SK-N-SH (cell line): ENCODE data around the gene LEF1. TPM values are rescaled to one million over a fixed set of nuclear protein-coding genes. Genes with fewer than 3 reads are reported as not detected.

Experiments
- CTCF ChIA-PET: fragments of 300-600, 350-600 bp; formaldehyde crosslinking; extraction: SDS; loops from one replicate; lab custom pipeline; 2021; lab: Yijun Ruan, JAX
- POLR2A ChIA-PET: fragments of 350-600 bp; sonication (Branson Sonifier 250); formaldehyde crosslinking; extraction: SDS; loops from one replicate; lab custom pipeline; 2020; ENCODE audit warnings: antibody characterized with exemption, inconsistent platforms; lab: Yijun Ruan, JAX
- DNase-seq: peaks from one replicate; pipeline ENCODE4 v3.0.0; 2012
- H2AFZ ChIP-seq: fragments of 200-600 bp; sonication (generic); 2 replicates; pipeline ENCODE4 v1.8.1; 2016; ENCODE audit warnings: antibody characterized with exemption, mild to moderate bottlenecking, low read depth
- H3F3A ChIP-seq: fragments of 200-600 bp; sonication (generic); replicated peaks from 2 replicates; pipeline ENCODE3; 2016; ENCODE audit warnings: antibody characterized with exemption, mild to moderate bottlenecking; ENCODE audit not compliant: insufficient read depth
- H3K27ac ChIP-seq, 2 experiments: fragments of 200-500 bp in 1 of 2; fragments of 200-600 bp in 1 of 2; sonication (Bioruptor generic) in 1 of 2; sonication (generic), shearing (Covaris generic) in 1 of 2; 2 replicates each; pipeline versions ENCODE4 v1.5.1 to v1.6.1; 2014 to 2016; ENCODE audit warnings: low read depth in 2 of 2, inconsistent platforms in 1 of 2, low read length in 1 of 2, mild to moderate bottlenecking in 1 of 2, mixed read lengths in 1 of 2
- H3K27me3 ChIP-seq: fragments of 200-600 bp; sonication (generic), shearing (Covaris generic); 2 replicates; pipeline ENCODE4 v1.6.1; 2016; ENCODE audit warnings: mixed run types; ENCODE audit not compliant: insufficient read depth
- H3K36me3 ChIP-seq, 2 experiments: fragments of 200-500 bp in 1 of 2; fragments of 200-600 bp in 1 of 2; sonication (Bioruptor generic) in 1 of 2; sonication (generic) in 1 of 2; replicated peaks in 1 of 2; 2 replicates each; pipeline versions ENCODE3 to v1.5.1; 2014 to 2016; ENCODE audit warnings: low read length in 1 of 2, mild to moderate bottlenecking in 1 of 2; ENCODE audit not compliant: insufficient read depth in 2 of 2, control insufficient read depth in 1 of 2
- H3K4me1 ChIP-seq, 2 experiments: fragments of 200-500 bp in 1 of 2; fragments of 200-600 bp in 1 of 2; sonication (Bioruptor generic) in 1 of 2; sonication (generic), shearing (Covaris generic) in 1 of 2; 2 replicates each; pipeline versions ENCODE4 v1.5.1 to v1.6.1; 2014 to 2016; ENCODE audit warnings: low read depth in 1 of 2, low read length in 1 of 2, mixed run types in 1 of 2; ENCODE audit not compliant: insufficient read depth in 2 of 2, control insufficient read depth in 1 of 2
- H3K4me2 ChIP-seq: fragments of 200-600 bp; sonication (generic), shearing (Covaris generic); 2 replicates; pipeline ENCODE4 v1.6.1; 2017; ENCODE audit warnings: mixed run types
- H3K4me3 ChIP-seq, 2 experiments: fragments of 200-500 bp in 1 of 2; fragments of 200-600 bp in 1 of 2; sonication (Bioruptor generic) in 1 of 2; sonication (generic), shearing (Covaris generic) in 1 of 2; 2 replicates each; pipeline versions ENCODE4 v1.5.1 to v1.8.1; 2014 to 2016; ENCODE audit warnings: low read depth in 2 of 2, inconsistent platforms in 1 of 2, low read length in 1 of 2, mild to moderate bottlenecking in 1 of 2, mixed read lengths in 1 of 2, moderate library complexity in 1 of 2
- H3K79me2 ChIP-seq: fragments of 200-600 bp; sonication (generic); 2 replicates; pipeline ENCODE4 v1.8.1; 2017; ENCODE audit warnings: mild to moderate bottlenecking; ENCODE audit not compliant: insufficient read depth
- H3K9ac ChIP-seq: fragments of 200-600 bp; sonication (generic); 2 replicates; pipeline ENCODE4 v1.6.1; 2017; ENCODE audit warnings: mixed run types
- H3K9me2 ChIP-seq: fragments of 200-600 bp; sonication (generic); 2 replicates; pipeline ENCODE4 v1.6.1; 2017; ENCODE audit warnings: mixed run types
- H3K9me3 ChIP-seq: fragments of 200-600 bp; sonication (generic); 2 replicates; pipeline ENCODE4 v1.6.1; 2017; ENCODE audit warnings: mixed run types, mild to moderate bottlenecking, moderate library complexity
- H4K20me1 ChIP-seq: fragments of 200-600 bp; sonication (generic); 2 replicates; pipeline ENCODE4 v1.6.1; 2017; ENCODE audit warnings: mild to moderate bottlenecking, mixed run types; ENCODE audit not compliant: insufficient read depth
- ELF1 ChIP-seq: IDR thresholded peaks from 2 replicates; pipeline ENCODE4 v1.4.0; 2012
- EZH2phosphoT487 ChIP-seq: fragments of 200-600 bp; sonication (generic); IDR thresholded peaks from 2 replicates; pipeline ENCODE4 v1.6.1; 2017; ENCODE audit warnings: low read depth, mixed run types, mild to moderate bottlenecking, antibody characterized with exemption, moderate library complexity, borderline replicate concordance
- FOSL2 ChIP-seq: IDR thresholded peaks from 2 replicates; pipeline ENCODE4 v1.4.0; 2012; ENCODE audit warnings: low read depth, mild to moderate bottlenecking, moderate library complexity, borderline replicate concordance
- FOXJ3 ChIP-seq: sonication (generic); formaldehyde crosslinking; IDR thresholded peaks from 2 replicates; pipeline ENCODE4 v1.5.1; 2020; ENCODE audit warnings: mild to moderate bottlenecking, missing genetic modification reagents
- MXI1 ChIP-seq: IDR thresholded peaks from 2 replicates; pipeline ENCODE4 v1.6.1; 2012; ENCODE audit warnings: mild to moderate bottlenecking, low read depth, low read length, improper control_type of control experiment
- NRF1 ChIP-seq: IDR thresholded peaks from 2 replicates; pipeline ENCODE4 v1.6.1; 2012; ENCODE audit warnings: low read depth, mild to moderate bottlenecking, low read length
- POLR2AphosphoS5 ChIP-seq: IDR thresholded peaks from 2 replicates; pipeline ENCODE4 v1.6.1; 2012; ENCODE audit warnings: low read depth, low read length
- RCOR1 ChIP-seq: fragments of 150-350 bp; IDR thresholded peaks from 2 replicates; pipeline ENCODE4 v1.6.1; 2017; ENCODE audit warnings: antibody characterized with exemption, low read length
- RFX5 ChIP-seq: IDR thresholded peaks from 2 replicates; pipeline ENCODE4 v1.6.1; 2012; ENCODE audit warnings: mild to moderate bottlenecking, improper control_type of control experiment, low read length
- SIN3A ChIP-seq: IDR thresholded peaks from 2 replicates; pipeline ENCODE4 v1.6.1; 2012; ENCODE audit warnings: low read depth, mild to moderate bottlenecking, low read length, moderate library complexity, borderline replicate concordance
- USF1 ChIP-seq: IDR thresholded peaks from 2 replicates; pipeline ENCODE4 v1.4.0; 2012; ENCODE audit warnings: low read depth, borderline replicate concordance
- ZBTB33 ChIP-seq: IDR thresholded peaks from 2 replicates; pipeline ENCODE4 v1.4.0; 2012; ENCODE audit warnings: low read depth, borderline replicate concordance
- WGBS: methylation state at CpG from one replicate; pipeline ENCODE4 v1.1.6; 2017; ENCODE audit warnings: low lambda C conversion rate; 5-methylcytosine and 5-hydroxymethylcytosine counted together
- polyA plus RNA-seq, 3 experiments: library from polyadenylated mRNA; depleted of rRNA; stranded (reverse); fragments of >200 nt; gene quantifications; 2 replicates each; pipeline ENCODE4 v1.2.3, GENCODE V29; 2012
- TF ChIP-seq, protein P1 (sequence below): IDR thresholded peaks from 2 replicates; pipeline ENCODE4; 2012

Gene LEF1
- polyA plus RNA-seq, 1 of the 3 experiments (the other 2 are of a cell fraction): 0.36 TPM

GRCh38 chr4:108165586-108165985 is 3.1 kb downstream of the LEF1 start:
- TF ChIP-seq EZH2phosphoT487: no peak
- TF ChIP-seq RCOR1: no peak
- TF ChIP-seq USF1: no peak
- TF ChIP-seq NRF1: no peak
- Histone ChIP-seq H3K27me3 (peaks cover 64% of the 10 kb centered on the region), H3K27ac (no peak overlapping the region), H3K4me3 (no peak overlapping the region), H3K4me2 (no peak overlapping the region), H3K36me3 (no peaks in the 10 kb centered on the region), H3K79me2 (no peaks in the 10 kb centered on the region), H3K9ac (no peak overlapping the region), H4K20me1 (no peaks in the 10 kb centered on the region), H3K4me1 (peaks cover 0 to 9% of the 10 kb centered on the region in 2 experiments; a peak in 1 of 4 replicates), H3K9me2 (no peaks in the 10 kb centered on the region), H2AFZ (no peak overlapping the region), H3K9me3 (no peaks in the 10 kb centered on the region), H3F3A (peaks cover 2% of the 10 kb centered on the region)
- WGBS: 11% methylated on average over 10 of the region's 10 CpGs
- ChIA-PET POLR2A (no interaction called here), CTCF (no interaction called here)
- DNase-seq: no peak

GRCh38 chr4:108163351-108163750 is 5.4 kb downstream of the LEF1 start:
- DNase-seq: no peak
- no peak overlapping the region for H3K9ac ChIP-seq
- H3K9me3 ChIP-seq: no peaks in the 10 kb centered on the region
- no peak overlapping the region for H3K4me2 ChIP-seq
- H3K9me2 ChIP-seq: no peaks in the 10 kb centered on the region
- H3K4me1 ChIP-seq: peaks cover 0 to 4% of the 10 kb centered on the region in 2 experiments; a peak in 1 of 4 replicates
- CTCF ChIA-PET: interaction anchor here (1.6 to 2.2 kb wide), 2 partner anchors 10 to 11 kb away, joined by 5 to 7 read pairs; no protein-coding TSS in a partner anchor
- TF ChIP-seq SIN3A (no peak), ELF1 (no peak), POLR2AphosphoS5 (no peak), FOXJ3 (no peak), MXI1 (no peak), RFX5 (no peak), FOSL2 (no peak), ZBTB33 (no peak), EZH2phosphoT487 (no peak)
- TF ChIP-seq, protein P1, sequence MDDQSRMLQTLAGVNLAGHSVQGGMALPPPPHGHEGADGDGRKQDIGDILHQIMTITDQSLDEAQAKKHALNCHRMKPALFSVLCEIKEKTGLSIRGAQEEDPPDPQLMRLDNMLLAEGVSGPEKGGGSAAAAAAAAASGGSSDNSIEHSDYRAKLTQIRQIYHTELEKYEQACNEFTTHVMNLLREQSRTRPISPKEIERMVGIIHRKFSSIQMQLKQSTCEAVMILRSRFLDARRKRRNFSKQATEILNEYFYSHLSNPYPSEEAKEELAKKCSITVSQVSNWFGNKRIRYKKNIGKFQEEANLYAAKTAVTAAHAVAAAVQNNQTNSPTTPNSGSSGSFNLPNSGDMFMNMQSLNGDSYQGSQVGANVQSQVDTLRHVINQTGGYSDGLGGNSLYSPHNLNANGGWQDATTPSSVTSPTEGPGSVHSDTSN: no peak
- POLR2A ChIA-PET: no interaction called here
- no peaks in the 10 kb centered on the region for H3K79me2 ChIP-seq
- H2AFZ ChIP-seq: no peak overlapping the region
- H3K27me3 ChIP-seq: peaks cover 41% of the 10 kb centered on the region
- peaks cover 2% of the 10 kb centered on the region for H3F3A ChIP-seq
- no peaks in the 10 kb centered on the region for H3K36me3 ChIP-seq
- H3K4me3 ChIP-seq: no peak overlapping the region
- no peak overlapping the region for H3K27ac ChIP-seq
- no peaks in the 10 kb centered on the region for H4K20me1 ChIP-seq
- 4% methylated on average over 5 of the region's 5 CpGs for WGBS
